ENCODE data around the gene PGBD5.

Gene PGBD5

DNA sequence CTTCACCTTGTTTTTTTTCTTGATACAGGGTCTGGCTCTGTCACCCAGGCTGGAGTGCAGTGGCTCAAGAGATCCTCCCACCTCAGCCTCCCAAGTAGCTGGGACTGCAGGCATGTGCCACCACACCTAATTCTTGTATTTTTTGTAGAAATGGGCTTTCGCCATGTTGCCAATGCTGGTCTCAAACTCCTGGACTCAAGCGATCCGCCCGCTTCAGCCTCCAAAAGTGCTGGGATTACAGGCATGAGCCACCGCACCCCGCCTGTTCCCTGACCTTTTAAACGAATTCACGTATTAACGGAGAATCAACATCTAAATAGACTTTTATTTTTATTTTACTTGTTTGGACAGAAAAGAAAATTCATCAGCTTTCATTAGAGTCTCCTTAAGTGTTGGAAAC, 104.8 kb downstream of the PGBD5 start:
- no peak for DNase-seq

- no peak for DNase-seq
Observed at GRCh38 chr1:230320804-230321203, 105.3 kb downstream of the PGBD5 start.

- no peak for DNase-seq
Observed at GRCh38 chr1:230319014-230319747, 107.0 kb downstream of the PGBD5 start.

DNA sequence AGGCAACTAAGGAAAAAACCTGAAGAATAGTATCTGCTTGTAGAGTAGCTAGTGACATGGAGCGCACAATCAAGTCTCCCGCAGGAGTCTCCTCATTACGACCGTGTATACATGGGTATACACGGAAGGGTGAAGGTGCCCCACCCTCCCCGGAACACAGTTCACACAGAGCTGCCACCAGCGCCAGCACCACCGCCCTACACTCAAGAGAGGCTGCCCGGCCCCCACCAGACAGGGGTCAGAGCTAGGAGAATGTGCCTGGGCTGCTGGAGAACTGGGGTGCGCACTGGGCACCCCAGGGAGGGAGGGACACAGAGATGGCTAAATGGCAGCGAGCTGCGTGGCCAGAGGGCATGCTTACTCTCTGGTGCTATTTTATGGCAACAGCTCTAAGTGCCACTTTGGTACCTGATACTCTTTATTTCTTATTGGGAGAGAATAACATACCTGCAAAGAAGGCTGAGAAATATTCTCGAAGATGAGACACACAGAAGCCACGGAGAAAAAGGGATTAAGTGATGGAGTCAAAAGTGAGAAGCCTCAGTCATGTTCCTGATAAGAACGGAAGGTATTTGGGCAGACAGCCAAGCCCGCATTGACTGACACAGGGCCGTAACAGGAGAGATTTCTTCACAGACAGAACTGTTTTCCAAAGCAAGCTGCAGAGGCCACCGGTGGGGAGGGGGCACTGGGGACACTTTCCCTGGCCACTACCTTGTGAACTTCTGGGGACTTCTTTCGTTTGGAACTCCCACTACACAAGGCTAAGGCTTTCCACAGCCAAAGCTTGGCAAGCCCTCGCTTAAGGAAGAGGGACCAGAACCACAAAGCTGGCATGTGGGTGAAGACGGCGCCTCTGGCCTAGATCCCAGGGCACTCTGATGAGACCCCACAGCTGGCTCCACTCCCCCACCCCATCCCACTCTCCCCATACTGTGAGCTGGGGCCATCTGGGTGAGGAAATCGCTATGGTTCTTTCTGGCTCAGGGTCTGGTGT, 108.0 kb downstream of the PGBD5 start:
- DNase-seq: no peak

DNA sequence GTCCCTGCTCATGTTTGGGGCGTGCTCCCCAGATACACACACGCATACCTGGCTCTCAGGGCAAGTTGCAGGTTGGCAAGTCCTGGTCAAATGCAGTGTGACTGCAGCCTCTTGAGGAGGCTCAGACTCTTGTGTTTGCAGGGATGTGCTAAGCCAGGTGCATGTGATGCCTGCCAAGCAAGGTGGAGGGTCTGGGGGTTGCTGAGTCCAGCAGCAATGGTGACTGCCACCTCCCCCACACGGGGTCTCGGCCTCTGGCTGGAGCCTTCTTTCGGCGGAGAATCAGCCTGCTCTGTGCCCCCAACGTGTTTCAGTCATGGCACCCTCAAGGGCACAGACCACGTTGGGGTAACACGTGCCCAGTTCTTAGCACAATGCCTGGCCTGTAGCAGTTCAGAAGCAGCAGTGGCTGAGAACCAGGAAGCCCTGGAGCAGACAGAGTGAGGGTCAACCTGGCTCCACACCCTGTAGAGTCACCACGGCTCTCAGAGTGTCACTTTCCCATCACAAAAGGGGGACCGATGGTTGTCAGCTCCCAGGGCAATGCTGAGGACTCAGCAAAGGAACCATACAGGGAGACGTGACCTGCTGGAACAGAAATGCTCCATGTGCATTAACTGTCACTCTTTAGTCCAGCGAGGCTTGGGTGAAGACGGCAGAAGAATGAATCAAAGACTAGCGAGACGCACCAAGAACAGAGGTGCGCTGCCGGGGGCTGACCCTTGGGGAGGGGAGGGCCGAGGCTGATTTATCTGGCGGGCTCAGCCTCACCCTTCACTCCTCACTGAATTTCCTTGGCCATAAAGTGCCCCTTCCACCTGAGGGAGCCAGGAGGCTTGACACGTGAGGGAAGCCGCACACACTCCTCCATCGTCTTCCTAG, 109.0 kb downstream of the PGBD5 start:
- DNase-seq: no peak

DNA sequence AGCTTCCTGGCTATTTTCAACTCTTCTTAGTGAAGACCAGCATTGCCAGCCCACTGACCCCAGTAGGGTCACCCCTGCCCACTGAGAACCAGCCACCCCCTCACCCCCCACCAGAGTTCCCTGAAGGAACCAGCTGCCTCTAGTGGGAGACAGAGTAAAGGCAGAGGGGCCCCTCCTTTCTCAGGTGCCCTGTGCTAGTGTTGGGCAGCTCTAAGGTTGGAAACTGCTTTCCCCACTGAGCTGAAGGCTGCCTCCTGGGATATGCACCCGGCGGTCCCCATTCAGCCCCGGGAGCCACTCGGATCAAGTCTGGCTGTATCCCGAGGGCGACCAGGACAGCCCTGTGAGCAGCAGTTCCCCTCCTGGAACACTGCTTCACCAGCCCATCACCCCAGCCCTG, 111.0 kb downstream of the PGBD5 start:
- no peak for DNase-seq

- no peak for DNase-seq
Observed at GRCh38 chr1:230314142-230314470, 112.0 kb downstream of the PGBD5 start.

DNA sequence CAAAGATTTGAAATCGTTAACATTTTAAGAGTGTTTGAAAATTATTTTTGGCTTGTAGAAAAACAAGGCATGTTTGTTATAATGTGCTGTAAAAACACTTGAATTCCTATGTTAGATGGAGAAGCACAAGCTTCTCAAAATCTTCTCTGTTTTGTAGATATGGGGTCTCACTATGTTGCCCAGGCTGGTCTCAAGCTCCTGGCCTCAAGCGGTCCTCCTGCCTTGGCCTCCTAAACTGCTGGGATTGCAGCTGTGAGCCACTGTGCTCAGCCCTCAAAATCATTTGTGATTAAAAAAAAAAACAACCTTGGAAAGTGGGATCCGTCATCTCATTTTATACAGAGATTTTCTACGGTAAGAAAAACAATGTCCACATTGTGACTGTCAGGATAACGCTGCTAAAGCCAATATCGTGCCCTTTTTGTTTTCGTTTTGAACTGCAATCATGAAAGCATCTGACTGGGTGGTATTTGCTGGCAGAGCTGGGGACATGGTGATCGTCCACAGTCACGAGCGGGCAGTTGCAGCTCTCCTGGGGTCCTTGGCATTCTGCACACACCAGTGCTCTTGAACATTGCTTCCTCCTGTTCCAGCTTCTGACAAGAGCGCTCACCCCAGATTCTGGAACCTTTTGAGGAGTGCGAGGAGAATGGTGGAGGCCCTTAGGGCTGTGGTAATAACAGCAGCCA, 112.5 kb downstream of the PGBD5 start:
- DNase-seq: no peak

DNA sequence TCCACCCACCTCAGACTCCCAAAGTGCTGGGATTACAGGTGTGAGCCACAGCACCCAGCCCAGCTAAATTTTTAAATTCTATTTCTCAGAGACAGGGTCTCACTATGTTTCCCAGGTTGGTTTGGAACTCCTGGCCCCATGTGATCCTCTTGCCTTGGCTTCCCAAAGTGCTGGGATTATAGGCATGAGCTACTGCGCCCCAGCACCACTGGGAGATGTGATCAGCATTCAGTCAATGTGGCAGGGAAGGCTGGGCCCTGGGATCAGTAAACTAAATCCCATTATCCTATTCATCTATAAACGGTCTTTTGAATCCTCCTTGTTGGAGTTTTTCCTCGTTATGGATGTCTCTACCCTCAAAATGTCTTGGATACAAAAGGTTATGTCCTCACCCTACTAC, 113.5 kb downstream of the PGBD5 start:
- no peak for DNase-seq

- peak; percentile 33 to 54 for DNase-seq
Observed at GRCh38 chr1:230310381-230311163, 115.6 kb downstream of the PGBD5 start.

GRCh38 chr1:230309646-230310177, 116.4 kb downstream of the PGBD5 start:
- DNase-seq: no peak

DNA sequence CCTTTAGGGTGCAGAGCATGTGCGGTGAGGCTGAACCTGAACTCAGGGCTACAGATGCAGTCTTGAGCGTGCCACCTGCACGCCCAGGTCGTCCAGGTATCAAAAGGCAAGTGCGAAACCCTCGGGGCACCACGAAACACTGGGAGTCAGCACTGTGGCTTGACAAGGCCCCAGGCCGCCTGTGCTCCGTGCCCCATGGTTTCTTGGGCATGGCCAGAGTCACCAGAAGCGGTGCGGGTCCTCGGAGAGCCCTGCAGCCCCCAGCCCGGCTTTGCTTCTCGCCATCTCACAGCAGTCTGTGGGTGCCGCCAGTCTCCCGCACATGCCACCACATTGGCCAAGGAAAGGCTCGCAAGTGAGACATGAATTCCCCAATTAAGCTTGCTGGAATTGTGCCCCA, 117.3 kb downstream of the PGBD5 start:
- DNase-seq: no peak

GRCh38 chr1:230308039-230308438, 118.1 kb downstream of the PGBD5 start:
- DNase-seq: no peak

GRCh38 chr1:230307213-230307612, 118.9 kb downstream of the PGBD5 start:
- no peak for DNase-seq

DNA sequence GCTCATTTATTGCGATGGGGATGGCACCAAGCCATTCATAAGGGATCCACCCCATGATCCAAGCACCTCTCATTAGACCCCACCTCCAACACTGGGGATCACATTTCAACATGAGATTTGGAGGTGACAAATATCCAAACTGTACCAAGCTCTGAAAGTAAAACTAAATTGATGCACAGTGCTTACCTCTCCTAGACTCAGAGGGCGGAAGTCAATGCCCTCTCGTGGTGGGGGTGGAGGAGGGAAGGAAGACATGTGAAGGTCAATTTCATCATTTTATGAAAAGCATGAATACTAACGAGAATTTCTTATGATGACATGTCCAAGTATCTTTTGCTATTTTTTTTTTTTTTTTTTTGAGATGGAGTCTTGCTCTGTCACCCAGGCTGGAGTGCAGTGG, 120.0 kb downstream of the PGBD5 start:
- DNase-seq: no peak

- no peak for DNase-seq
Observed at GRCh38 chr1:230303822-230304221, 122.3 kb downstream of the PGBD5 start.

GRCh38 chr1:230303069-230303468, 123.1 kb downstream of the PGBD5 start:
- DNase-seq: no peak

- DNase-seq: no peak
Observed at GRCh38 chr1:230301822-230302221, 124.3 kb downstream of the PGBD5 start.

- DNase-seq: no peak
Observed at GRCh38 chr1:230301322-230301721, 124.8 kb downstream of the PGBD5 start.

GRCh38 chr1:230300322-230301301, 125.5 kb downstream of the PGBD5 start:
- DNase-seq: no peak
